HG03432 (cell line): ENCODE measurements around the gene OR13C2.

Experiments used
- ATAC-seq: cut with Tn5 transposase; IDR thresholded peaks from one replicate; pipeline ENCODE4 v1.9.1; 2021; ENCODE audit warnings: mild to moderate bottlenecking, moderate library complexity; ENCODE audit not compliant: unreplicated experiment

Gene OR13C2

DNA sequence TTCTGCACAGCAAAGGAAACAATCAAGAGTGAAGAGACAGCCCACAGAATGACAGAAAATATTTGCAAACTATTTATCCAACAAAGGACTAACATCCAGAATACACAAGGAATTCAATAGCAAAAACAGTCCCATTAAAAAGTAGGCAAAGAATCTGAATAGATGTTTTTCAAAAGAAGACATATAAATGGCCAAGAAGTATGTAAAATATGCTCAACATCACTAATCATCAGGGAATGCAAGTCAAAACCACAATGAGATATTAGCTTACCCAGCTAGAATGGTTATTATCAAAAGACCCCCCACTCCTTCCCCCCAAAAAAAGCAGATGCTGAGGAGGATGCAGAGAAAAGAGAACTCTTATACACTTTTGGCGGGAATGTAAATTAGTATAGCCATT is 49.9 kb downstream of the OR13C2 start:
- ATAC-seq = no peak
